HEK293 (cell line): ENCODE data around the gene PCSK9.

Experiments
- ZBTB1 ChIP-seq: fragments of 450-650 bp; formaldehyde crosslinking; IDR thresholded peaks from 2 replicates; pipeline ENCODE4 v1.5.1; 2016; ENCODE audit warnings: missing biosample characterization, missing genetic modification characterization
- ZEB2 ChIP-seq: fragments of 450-650 bp; formaldehyde crosslinking; IDR thresholded peaks from 2 replicates; pipeline ENCODE4 v1.5.1; 2016; ENCODE audit warnings: missing biosample characterization, missing genetic modification characterization
- ZNF239 ChIP-seq: fragments of 450-650 bp; formaldehyde crosslinking; IDR thresholded peaks from 2 replicates; pipeline ENCODE4 v1.5.1; 2016; ENCODE audit warnings: missing biosample characterization, missing genetic modification characterization
- ZNF266 ChIP-seq: fragments of 450-650 bp; formaldehyde crosslinking; IDR thresholded peaks from 2 replicates; pipeline ENCODE4 v1.5.1; 2016; ENCODE audit warnings: missing biosample characterization, missing genetic modification characterization, low read depth
- ZNF274 ChIP-seq, 2 experiments: fragments of 200-500 bp in 1 of 2; fragments of 450-650 bp in 1 of 2; sonication (Bioruptor generic) in 1 of 2; formaldehyde crosslinking in 1 of 2; IDR thresholded peaks; 2 replicates each; pipeline versions ENCODE4 v1.5.1 to v1.6.1; 2014 to 2016; ENCODE audit warnings: borderline replicate concordance in 1 of 2, inconsistent platforms in 1 of 2, low read length in 1 of 2, missing biosample characterization in 1 of 2, missing genetic modification characterization in 1 of 2
- ZNF311 ChIP-seq: fragments of 450-650 bp; formaldehyde crosslinking; IDR thresholded peaks from 2 replicates; pipeline ENCODE4 v1.5.1; 2017; ENCODE audit warnings: missing biosample characterization, missing genetic modification characterization, borderline replicate concordance
- ZNF777 ChIP-seq: fragments of 450-650 bp; formaldehyde crosslinking; IDR thresholded peaks from 2 replicates; pipeline ENCODE4 v1.5.1; 2017; ENCODE audit warnings: missing biosample characterization, missing genetic modification characterization, borderline replicate concordance
- ZNF837 ChIP-seq: fragments of 450-650 bp; formaldehyde crosslinking; IDR thresholded peaks from 2 replicates; pipeline ENCODE4 v1.5.1; 2016; ENCODE audit warnings: missing biosample characterization, missing genetic modification characterization
- TF ChIP-seq, protein P1 (sequence below): fragments of 450-650 bp; formaldehyde crosslinking; IDR thresholded peaks from 2 replicates; pipeline ENCODE4 v1.5.1; 2016; ENCODE audit warnings: missing biosample characterization, missing genetic modification characterization
- TF ChIP-seq, protein P2 (sequence below): fragments of 450-650 bp; formaldehyde crosslinking; optimal IDR thresholded peaks from 2 replicates; pipeline ENCODE3; 2016; ENCODE audit warnings: missing biosample characterization, mild to moderate bottlenecking, missing genetic modification characterization
- TF ChIP-seq, protein P3 (sequence below): fragments of 450-650 bp; formaldehyde crosslinking; IDR thresholded peaks from 2 replicates; pipeline ENCODE4 v1.5.1; 2016; ENCODE audit warnings: missing biosample characterization, missing genetic modification characterization, low read depth

DNA sequence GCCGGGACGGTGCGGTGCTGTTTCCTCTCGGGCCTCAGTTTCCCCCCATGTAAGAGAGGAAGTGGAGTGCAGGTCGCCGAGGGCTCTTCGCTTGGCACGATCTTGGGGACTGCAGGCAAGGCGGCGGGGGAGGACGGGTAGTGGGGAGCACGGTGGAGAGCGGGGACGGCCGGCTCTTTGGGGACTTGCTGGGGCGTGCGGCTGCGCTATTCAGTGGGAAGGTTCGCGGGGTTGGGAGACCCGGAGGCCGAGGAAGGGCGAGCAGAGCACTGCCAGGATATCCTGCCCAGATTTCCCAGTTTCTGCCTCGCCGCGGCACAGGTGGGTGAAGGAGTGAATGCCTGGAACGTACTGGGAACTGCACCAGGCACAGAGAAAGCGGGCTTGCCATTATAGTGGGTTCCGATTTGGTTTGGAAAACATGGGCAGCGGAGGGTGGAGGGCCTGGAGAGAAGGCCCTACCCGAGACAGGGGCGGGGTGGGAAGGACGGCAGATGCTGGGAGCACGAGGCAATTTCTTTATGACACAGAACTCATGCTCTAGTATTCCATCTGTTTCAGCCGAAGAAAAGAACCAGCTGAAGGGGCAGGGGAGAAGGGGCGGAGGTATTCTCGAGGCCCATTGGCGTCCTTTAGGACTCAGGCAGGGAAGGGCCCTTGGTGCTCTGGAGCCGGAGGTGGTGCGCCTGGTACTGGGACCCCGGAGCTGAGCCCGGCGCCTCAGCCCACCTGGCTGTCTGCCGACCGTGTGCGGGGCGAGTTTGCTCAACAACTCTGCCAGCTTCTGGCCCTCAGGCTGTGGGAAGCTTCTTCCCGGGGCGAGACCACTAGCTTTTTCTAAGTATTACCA, 960 bp downstream of the PCSK9 start:
- no peak for TF ChIP-seq ZNF311 (tag by site-specific recombination)
- TF ChIP-seq, protein P1, sequence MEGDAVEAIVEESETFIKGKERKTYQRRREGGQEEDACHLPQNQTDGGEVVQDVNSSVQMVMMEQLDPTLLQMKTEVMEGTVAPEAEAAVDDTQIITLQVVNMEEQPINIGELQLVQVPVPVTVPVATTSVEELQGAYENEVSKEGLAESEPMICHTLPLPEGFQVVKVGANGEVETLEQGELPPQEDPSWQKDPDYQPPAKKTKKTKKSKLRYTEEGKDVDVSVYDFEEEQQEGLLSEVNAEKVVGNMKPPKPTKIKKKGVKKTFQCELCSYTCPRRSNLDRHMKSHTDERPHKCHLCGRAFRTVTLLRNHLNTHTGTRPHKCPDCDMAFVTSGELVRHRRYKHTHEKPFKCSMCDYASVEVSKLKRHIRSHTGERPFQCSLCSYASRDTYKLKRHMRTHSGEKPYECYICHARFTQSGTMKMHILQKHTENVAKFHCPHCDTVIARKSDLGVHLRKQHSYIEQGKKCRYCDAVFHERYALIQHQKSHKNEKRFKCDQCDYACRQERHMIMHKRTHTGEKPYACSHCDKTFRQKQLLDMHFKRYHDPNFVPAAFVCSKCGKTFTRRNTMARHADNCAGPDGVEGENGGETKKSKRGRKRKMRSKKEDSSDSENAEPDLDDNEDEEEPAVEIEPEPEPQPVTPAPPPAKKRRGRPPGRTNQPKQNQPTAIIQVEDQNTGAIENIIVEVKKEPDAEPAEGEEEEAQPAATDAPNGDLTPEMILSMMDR (tag by site-specific recombination): no peak
- TF ChIP-seq, protein P2, sequence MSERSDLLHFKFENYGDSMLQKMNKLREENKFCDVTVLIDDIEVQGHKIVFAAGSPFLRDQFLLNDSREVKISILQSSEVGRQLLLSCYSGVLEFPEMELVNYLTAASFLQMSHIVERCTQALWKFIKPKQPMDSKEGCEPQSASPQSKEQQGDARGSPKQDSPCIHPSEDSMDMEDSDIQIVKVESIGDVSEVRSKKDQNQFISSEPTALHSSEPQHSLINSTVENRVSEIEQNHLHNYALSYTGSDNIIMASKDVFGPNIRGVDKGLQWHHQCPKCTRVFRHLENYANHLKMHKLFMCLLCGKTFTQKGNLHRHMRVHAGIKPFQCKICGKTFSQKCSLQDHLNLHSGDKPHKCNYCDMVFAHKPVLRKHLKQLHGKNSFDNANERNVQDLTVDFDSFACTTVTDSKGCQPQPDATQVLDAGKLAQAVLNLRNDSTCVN (tag by site-specific recombination): no peak
- TF ChIP-seq ZNF266 (tag by site-specific recombination): no peak
- no peak for TF ChIP-seq ZNF239
- TF ChIP-seq ZBTB1 (tag by site-specific recombination): no peak
- TF ChIP-seq ZNF274 (IDR thresholded peaks at IDR 0.05; ENCODE audit: low read length): no peak
- no peak for TF ChIP-seq ZNF274 (tag by site-specific recombination; IDR thresholded peaks at IDR 0.05; ENCODE audit: borderline replicate concordance)
- TF ChIP-seq, protein P3, sequence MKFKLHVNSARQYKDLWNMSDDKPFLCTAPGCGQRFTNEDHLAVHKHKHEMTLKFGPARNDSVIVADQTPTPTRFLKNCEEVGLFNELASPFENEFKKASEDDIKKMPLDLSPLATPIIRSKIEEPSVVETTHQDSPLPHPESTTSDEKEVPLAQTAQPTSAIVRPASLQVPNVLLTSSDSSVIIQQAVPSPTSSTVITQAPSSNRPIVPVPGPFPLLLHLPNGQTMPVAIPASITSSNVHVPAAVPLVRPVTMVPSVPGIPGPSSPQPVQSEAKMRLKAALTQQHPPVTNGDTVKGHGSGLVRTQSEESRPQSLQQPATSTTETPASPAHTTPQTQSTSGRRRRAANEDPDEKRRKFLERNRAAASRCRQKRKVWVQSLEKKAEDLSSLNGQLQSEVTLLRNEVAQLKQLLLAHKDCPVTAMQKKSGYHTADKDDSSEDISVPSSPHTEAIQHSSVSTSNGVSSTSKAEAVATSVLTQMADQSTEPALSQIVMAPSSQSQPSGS (tag by site-specific recombination): no peak
- TF ChIP-seq ZNF837: no peak
- TF ChIP-seq ZEB2 (tag by site-specific recombination): no peak
- no peak for TF ChIP-seq ZNF777
